GM12878 (cell line): ENCODE results near the gene TTLL13.

Source experiments
- ASH2L ChIP-seq: fragments of 300-600, 200-600 bp; sonication (generic); IDR thresholded peaks from 2 replicates; pipeline ENCODE4 v1.6.1; 2017; ENCODE audit warnings: low read depth, mild to moderate bottlenecking, borderline replicate concordance
- CHD2 ChIP-seq: IDR thresholded peaks from 2 replicates; pipeline ENCODE4 v1.6.1; 2011; ENCODE audit warnings: low read depth, low read length, improper control_type of control experiment, borderline replicate concordance
- CTCF ChIP-seq, 3 experiments: IDR thresholded peaks in 2 of 3; conservative IDR thresholded peaks in 1 of 3; 2 replicates each; pipeline ENCODE4 v1.5.1; 2011; ENCODE audit warnings: low read depth in 3 of 3, low read length in 3 of 3, mild to moderate bottlenecking in 3 of 3, control low read depth in 2 of 3, moderate library complexity in 2 of 3, inconsistent platforms in 1 of 3, mixed read lengths in 1 of 3; ENCODE audit not compliant: control insufficient read depth in 2 of 3, insufficient read depth in 1 of 3; ENCODE audit errors: extremely low read depth in 1 of 3
- ESRRA ChIP-seq: IDR thresholded peaks from 2 replicates; pipeline ENCODE4 v1.6.1; 2012; ENCODE audit warnings: mild to moderate bottlenecking, low read length, improper control_type of control experiment
- JUNB ChIP-seq: IDR thresholded peaks from 2 replicates; pipeline ENCODE4 v1.6.1; 2016; ENCODE audit warnings: antibody characterized with exemption, mild to moderate bottlenecking
- MAX ChIP-seq: IDR thresholded peaks from 2 replicates; pipeline ENCODE4 v1.6.1; 2012; ENCODE audit warnings: low read depth, low read length, improper control_type of control experiment
- PBX3 ChIP-seq: IDR thresholded peaks from 2 replicates; pipeline ENCODE4 v1.6.1; 2011; ENCODE audit warnings: mild to moderate bottlenecking, low read depth, low read length, moderate library complexity; ENCODE audit not compliant: insufficient replicate concordance
- POLR2A ChIP-seq: IDR thresholded peaks from 2 replicates; pipeline ENCODE4 v1.6.1; 2011; ENCODE audit warnings: low read depth, mild to moderate bottlenecking, low read length
- RAD51 ChIP-seq: fragments of 450-650 bp; IDR thresholded peaks from 2 replicates; pipeline ENCODE4 v1.6.1; 2016; ENCODE audit warnings: moderate library complexity, mild to moderate bottlenecking, inconsistent platforms
- RFX5 ChIP-seq: IDR thresholded peaks from 2 replicates; pipeline ENCODE4 v1.6.1; 2011; ENCODE audit warnings: low read depth, low read length, improper control_type of control experiment
- USF1 ChIP-seq: IDR thresholded peaks from 2 replicates; pipeline ENCODE4 v1.6.1; 2011; ENCODE audit warnings: borderline replicate concordance, low read depth, mild to moderate bottlenecking, moderate library complexity, mixed read lengths, low read length; ENCODE audit not compliant: insufficient read depth; ENCODE audit errors: extremely low read length
- ZBTB33 ChIP-seq: fragments of 450-650 bp; IDR thresholded peaks from 2 replicates; pipeline ENCODE4 v1.6.1; 2017; ENCODE audit warnings: mild to moderate bottlenecking

GRCh38 chr15:90294159-90294558 is 44.8 kb downstream of the TTLL13 start:
- no peak for TF ChIP-seq RFX5
- TF ChIP-seq CHD2 = no peak
- TF ChIP-seq POLR2A = no peak
- TF ChIP-seq ZBTB33 = no peak
- no peak for TF ChIP-seq MAX
- TF ChIP-seq JUNB = no peak
- TF ChIP-seq ESRRA = no peak
- TF ChIP-seq RAD51 = no peak
- no peak for TF ChIP-seq PBX3
- TF ChIP-seq CTCF (IDR thresholded peaks at IDR 0.05 in 2 of 3, conservative IDR thresholded peaks at IDR 0.05 in 1 of 3; ENCODE audit: control insufficient read depth in 2 of 3, extremely low read depth in 1 of 3, insufficient read depth in 1 of 3, low read depth in 3 of 3, low read length in 3 of 3) = no peak
- no peak for TF ChIP-seq USF1
- TF ChIP-seq ASH2L = no peak
